GM12878 (cell line): Measurements from ENCODE around the gene MANEAL. TPM values are rescaled to one million over a fixed set of nuclear protein-coding genes. Genes with fewer than 3 reads are reported as not detected.

Source experiments
- CBFB ChIP-seq: IDR thresholded peaks from 2 replicates; pipeline ENCODE4 v1.6.1; 2016; ENCODE audit warnings: antibody characterized with exemption, low read depth
- CBX3 ChIP-seq: fragments of 200-600 bp; sonication (generic); IDR thresholded peaks from 2 replicates; pipeline ENCODE4 v1.6.1; 2016; ENCODE audit warnings: low read depth, borderline replicate concordance
- DPF2 ChIP-seq: fragments of 450-650 bp; IDR thresholded peaks from 2 replicates; pipeline ENCODE4 v1.6.1; 2017; ENCODE audit warnings: mild to moderate bottlenecking
- EED ChIP-seq: sonication (generic); IDR thresholded peaks from 2 replicates; pipeline ENCODE4 v1.6.1; 2016; ENCODE audit warnings: antibody characterized with exemption, low read depth
- FOXM1 ChIP-seq: IDR thresholded peaks from 2 replicates; pipeline ENCODE4 v1.6.1; 2012; ENCODE audit warnings: low read depth, mild to moderate bottlenecking, inconsistent platforms, low read length, moderate library complexity
- GATAD2B ChIP-seq: fragments of 450-650 bp; conservative IDR thresholded peaks from 2 replicates; pipeline ENCODE4 v1.6.1; 2017; ENCODE audit warnings: low read depth, mild to moderate bottlenecking, moderate library complexity
- LARP7 ChIP-seq: fragments of 450-650 bp; IDR thresholded peaks from 2 replicates; pipeline ENCODE4 v1.6.1; 2017; ENCODE audit warnings: mild to moderate bottlenecking
- SMARCA5 ChIP-seq: fragments of 450-650 bp; IDR thresholded peaks from 2 replicates; pipeline ENCODE4 v1.6.1; 2017; ENCODE audit warnings: mild to moderate bottlenecking
- SUZ12 ChIP-seq: fragments of 200-600 bp; sonication (generic); IDR thresholded peaks from one replicate; pipeline ENCODE4 v1.6.1; 2018; ENCODE audit warnings: antibody characterized with exemption, mild to moderate bottlenecking; ENCODE audit not compliant: unreplicated experiment
- ZBED1 ChIP-seq: IDR thresholded peaks from 2 replicates; pipeline ENCODE4 v1.6.1; 2016; ENCODE audit warnings: borderline replicate concordance
- ZNF207 ChIP-seq: fragments of 450-650 bp; IDR thresholded peaks from 2 replicates; pipeline ENCODE4 v1.6.1; 2014; ENCODE audit warnings: antibody characterized with exemption, mild to moderate bottlenecking, borderline replicate concordance
- polyA plus RNA-seq, 11 experiments: library from polyadenylated mRNA; depleted of rRNA in 4 of 11; unstranded in 6 of 11; stranded (reverse) in 5 of 11; fragments of >200 nt; fragmentation: Nextera tagmentation in 4 of 11; fragmentation: Illumina TruSeq in 1 of 11; extraction: Ambion mirVana in 4 of 11; extraction: Trizol in 1 of 11; gene quantifications; 1 replicate in 1 of 11; 2 replicates in 10 of 11; pipeline versions ENCODE4 v1.2.1 to v1.2.3, GENCODE V29; 2011 to 2016; ENCODE audit warnings: inconsistent platforms in 2 of 11, missing spikeins in 2 of 11, low read depth in 1 of 11
- total RNA-seq, 4 experiments: library from RNA; depleted of rRNA in 3 of 4; stranded (reverse); fragments of >200 nt in 3 of 4; fragmentation: Illumina TruSeq in 1 of 4; extraction: Trizol in 1 of 4; gene quantifications; 2 replicates each; pipeline versions ENCODE4 v1.2.1 to v1.2.3, GENCODE V29; 2013 to 2021
- TF ChIP-seq, protein P1 (sequence below): fragments of 450-650 bp; IDR thresholded peaks from 2 replicates; pipeline ENCODE4 v1.6.1; 2017; ENCODE audit warnings: antibody characterized with exemption, mild to moderate bottlenecking, moderate library complexity
- TF ChIP-seq, protein P2 (sequence below): IDR thresholded peaks from 2 replicates; pipeline ENCODE4 v1.6.1; 2011; ENCODE audit warnings: borderline replicate concordance, low read depth, mild to moderate bottlenecking, moderate library complexity, mixed read lengths, low read length; ENCODE audit not compliant: insufficient read depth; ENCODE audit errors: extremely low read length

Gene MANEAL
- total and polyA plus RNA-seq, 10 of the 15 experiments (the other 5 are each of a cell fraction or from before 2014, with no cell fraction given) = 0.83 to 11.1 (median 5.7) TPM

DNA sequence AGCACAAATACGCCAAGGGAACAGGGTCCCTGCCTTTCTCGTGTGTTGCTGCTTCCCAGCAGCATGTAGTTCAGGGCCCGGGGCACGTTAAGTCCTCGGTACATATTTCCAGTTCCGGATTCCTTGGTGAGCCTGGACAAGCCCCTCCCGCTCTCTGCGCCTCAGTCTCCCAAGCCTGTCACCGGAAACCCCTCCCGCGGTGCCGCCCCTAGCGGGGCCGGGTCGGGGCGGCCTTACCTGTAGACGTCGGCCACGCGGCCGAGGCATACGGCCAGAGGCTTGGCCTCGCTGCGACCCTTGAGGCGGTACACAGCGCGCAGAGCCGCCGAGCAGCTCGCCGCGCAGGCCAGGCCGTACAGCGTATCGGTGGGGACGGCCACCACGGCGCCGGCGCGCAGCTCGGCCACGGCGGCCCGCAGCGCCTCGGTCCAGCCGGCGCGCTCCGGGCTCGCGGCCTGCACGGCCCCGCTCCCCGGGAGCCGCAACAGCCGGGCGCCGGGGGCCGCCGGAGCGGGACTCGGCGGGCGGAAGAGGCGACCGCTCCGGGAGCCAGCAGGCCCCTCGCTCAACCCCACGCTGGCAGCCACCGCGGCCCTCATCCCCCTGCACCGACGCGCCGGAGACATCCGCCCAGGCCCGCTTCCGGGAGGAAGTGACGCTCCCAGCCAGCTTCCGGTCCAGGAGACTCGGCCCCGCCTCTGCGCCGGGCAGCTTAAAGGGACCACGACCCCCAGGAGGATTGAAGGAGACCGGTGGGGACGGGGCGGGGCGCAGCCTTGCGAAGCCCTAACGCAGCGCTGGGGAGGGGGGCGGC lies 14.1 kb downstream of the MANEAL start, which contains the start of the genes C1orf122 and YRDC (continued):
- TF ChIP-seq SUZ12 (no peak), EED (no peak), CBFB (no peak), SMARCA5 (0 out of 2 replicates have a peak, but pooled peaks have one; percentile 76), FOXM1 (no peak), ZBED1 (no peak), ZNF207 (no peak), DPF2 (0 out of 2 replicates have a peak, but pooled peaks have one; percentile 28), CBX3 (no peak), LARP7 (peak; percentile 96), GATAD2B (peak; percentile 67)
- TF ChIP-seq, protein P1, sequence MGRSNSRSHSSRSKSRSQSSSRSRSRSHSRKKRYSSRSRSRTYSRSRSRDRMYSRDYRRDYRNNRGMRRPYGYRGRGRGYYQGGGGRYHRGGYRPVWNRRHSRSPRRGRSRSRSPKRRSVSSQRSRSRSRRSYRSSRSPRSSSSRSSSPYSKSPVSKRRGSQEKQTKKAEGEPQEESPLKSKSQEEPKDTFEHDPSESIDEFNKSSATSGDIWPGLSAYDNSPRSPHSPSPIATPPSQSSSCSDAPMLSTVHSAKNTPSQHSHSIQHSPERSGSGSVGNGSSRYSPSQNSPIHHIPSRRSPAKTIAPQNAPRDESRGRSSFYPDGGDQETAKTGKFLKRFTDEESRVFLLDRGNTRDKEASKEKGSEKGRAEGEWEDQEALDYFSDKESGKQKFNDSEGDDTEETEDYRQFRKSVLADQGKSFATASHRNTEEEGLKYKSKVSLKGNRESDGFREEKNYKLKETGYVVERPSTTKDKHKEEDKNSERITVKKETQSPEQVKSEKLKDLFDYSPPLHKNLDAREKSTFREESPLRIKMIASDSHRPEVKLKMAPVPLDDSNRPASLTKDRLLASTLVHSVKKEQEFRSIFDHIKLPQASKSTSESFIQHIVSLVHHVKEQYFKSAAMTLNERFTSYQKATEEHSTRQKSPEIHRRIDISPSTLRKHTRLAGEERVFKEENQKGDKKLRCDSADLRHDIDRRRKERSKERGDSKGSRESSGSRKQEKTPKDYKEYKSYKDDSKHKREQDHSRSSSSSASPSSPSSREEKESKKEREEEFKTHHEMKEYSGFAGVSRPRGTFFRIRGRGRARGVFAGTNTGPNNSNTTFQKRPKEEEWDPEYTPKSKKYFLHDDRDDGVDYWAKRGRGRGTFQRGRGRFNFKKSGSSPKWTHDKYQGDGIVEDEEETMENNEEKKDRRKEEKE = no peak
- TF ChIP-seq, protein P2, sequence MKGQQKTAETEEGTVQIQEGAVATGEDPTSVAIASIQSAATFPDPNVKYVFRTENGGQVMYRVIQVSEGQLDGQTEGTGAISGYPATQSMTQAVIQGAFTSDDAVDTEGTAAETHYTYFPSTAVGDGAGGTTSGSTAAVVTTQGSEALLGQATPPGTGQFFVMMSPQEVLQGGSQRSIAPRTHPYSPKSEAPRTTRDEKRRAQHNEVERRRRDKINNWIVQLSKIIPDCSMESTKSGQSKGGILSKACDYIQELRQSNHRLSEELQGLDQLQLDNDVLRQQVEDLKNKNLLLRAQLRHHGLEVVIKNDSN = no peak
